Measurements from ENCODE around the gene EARS2.
A peak's percentile ranks its signal among the peaks of the same experiment; 100 is the strongest.
"Not testable (repeated sequence)": the region's sequence is repeated elsewhere in the genome, so short reads cannot be mapped to it uniquely, and the experiment has no call there.

The EARS2 gene

GRCh38 chr16:23523876-23524385 lies 33.2 kb downstream of the EARS2 start:
- DNase-seq, result no peak

GRCh38 chr16:23523321-23523720 lies 33.8 kb downstream of the EARS2 start:
- no peak for DNase-seq

GRCh38 chr16:23521965-23522364 lies 35.2 kb downstream of the EARS2 start:
- DNase-seq, result no peak

- no peak for DNase-seq
These were observed 36.0 kb downstream of the EARS2 start for GRCh38 chr16:23521037-23521743.

GRCh38 chr16:23520500-23520899 lies 36.6 kb downstream of the EARS2 start:
- DNase-seq, result no peak

GRCh38 chr16:23519282-23519681 lies 37.9 kb downstream of the EARS2 start:
- DNase-seq, result no peak

- DNase-seq, result no peak
These were observed 38.7 kb downstream of the EARS2 start for GRCh38 chr16:23518435-23518891.

- no peak for DNase-seq
These were observed 40.6 kb downstream of the EARS2 start for GRCh38 chr16:23516366-23517137.

GRCh38 chr16:23515881-23516280 lies 41.3 kb downstream of the EARS2 start:
- DNase-seq, result no peak

- DNase-seq, result no peak
These were observed 42.6 kb downstream of the EARS2 start for GRCh38 chr16:23514381-23515152.

- no peak for DNase-seq
These were observed 44.9 kb downstream of the EARS2 start for GRCh38 chr16:23512168-23512695.

GRCh38 chr16:23511731-23512130 lies 45.4 kb downstream of the EARS2 start:
- DNase-seq, result no peak

- not testable (repeated sequence) for DNase-seq
These were observed 46.3 kb downstream of the EARS2 start for GRCh38 chr16:23510915-23511270.

- DNase-seq, result peak; percentile 13
These were observed 46.8 kb downstream of the EARS2 start, which contains the start of gene GGA2 for GRCh38 chr16:23510164-23510914. GGA2 (minus strand) TSS chr16:23510494; CDS start chr16:23510411, 83 bp downstream.

- no peak for DNase-seq
These were observed 47.4 kb downstream of the EARS2 start for GRCh38 chr16:23509782-23510163.

- no peak for DNase-seq
These were observed 47.8 kb downstream of the EARS2 start for GRCh38 chr16:23509441-23509754.

GRCh38 chr16:23508589-23509440 lies 48.3 kb downstream of the EARS2 start:
- DNase-seq, result no peak

- DNase-seq, result no peak
These were observed 50.5 kb downstream of the EARS2 start for GRCh38 chr16:23506606-23506994.

GRCh38 chr16:23505671-23506605 lies 51.2 kb downstream of the EARS2 start:
- DNase-seq, result no peak

GRCh38 chr16:23505180-23505665 lies 51.9 kb downstream of the EARS2 start:
- no peak for DNase-seq
